SK-N-MC (cell line): ENCODE data around the gene TRPM7.
A peak's percentile ranks its signal among the peaks of the same experiment; 100 is the strongest.

Experiments used
- DNase-seq: peaks from one replicate; pipeline ENCODE4 v3.0.0-alpha.2; 2011; ENCODE audit warnings: low read depth, low spot score
- H3K27ac ChIP-seq: fragments of 200-600 bp; sonication (generic); 2 replicates; pipeline ENCODE4 v1.5.1; 2016; ENCODE audit warnings: mixed run types
- H3K36me3 ChIP-seq: fragments of 200-600 bp; sonication (generic); 2 replicates; pipeline ENCODE4 v1.6.1; 2017; ENCODE audit warnings: antibody characterized with exemption, low read length, mixed read lengths; ENCODE audit not compliant: insufficient read depth
- H3K4me3 ChIP-seq: fragments of 200-600 bp; sonication (generic); 2 replicates; pipeline ENCODE4 v1.5.1; 2016
- H3K9ac ChIP-seq: fragments of 200-600 bp; sonication (generic); 2 replicates; pipeline ENCODE4 v1.8.0; 2017; ENCODE audit warnings: mixed run types, mixed read lengths; ENCODE audit not compliant: insufficient read length
- H3K9me3 ChIP-seq: fragments of 200-600 bp; sonication (generic); 2 replicates; pipeline ENCODE4 v1.6.1; 2017; ENCODE audit warnings: low read depth, mild to moderate bottlenecking, antibody characterized with exemption, low read length, moderate library complexity, mixed read lengths
- EZH2 ChIP-seq: fragments of 200-600 bp; sonication (generic); IDR thresholded peaks from one replicate; pipeline ENCODE4 v1.6.1; 2017; ENCODE audit warnings: antibody characterized with exemption
- FOXP2 ChIP-seq: optimal IDR thresholded peaks from 2 replicates; pipeline ENCODE3; 2011; ENCODE audit warnings: mild to moderate bottlenecking, moderate library complexity; ENCODE audit not compliant: insufficient read depth; ENCODE audit errors: extremely low read length, control extremely low read depth
- POLR2AphosphoS5 ChIP-seq: IDR thresholded peaks from 2 replicates; pipeline ENCODE4 v1.6.1; 2012; ENCODE audit warnings: mild to moderate bottlenecking, low read depth, low read length, borderline replicate concordance

Gene TRPM7

DNA sequence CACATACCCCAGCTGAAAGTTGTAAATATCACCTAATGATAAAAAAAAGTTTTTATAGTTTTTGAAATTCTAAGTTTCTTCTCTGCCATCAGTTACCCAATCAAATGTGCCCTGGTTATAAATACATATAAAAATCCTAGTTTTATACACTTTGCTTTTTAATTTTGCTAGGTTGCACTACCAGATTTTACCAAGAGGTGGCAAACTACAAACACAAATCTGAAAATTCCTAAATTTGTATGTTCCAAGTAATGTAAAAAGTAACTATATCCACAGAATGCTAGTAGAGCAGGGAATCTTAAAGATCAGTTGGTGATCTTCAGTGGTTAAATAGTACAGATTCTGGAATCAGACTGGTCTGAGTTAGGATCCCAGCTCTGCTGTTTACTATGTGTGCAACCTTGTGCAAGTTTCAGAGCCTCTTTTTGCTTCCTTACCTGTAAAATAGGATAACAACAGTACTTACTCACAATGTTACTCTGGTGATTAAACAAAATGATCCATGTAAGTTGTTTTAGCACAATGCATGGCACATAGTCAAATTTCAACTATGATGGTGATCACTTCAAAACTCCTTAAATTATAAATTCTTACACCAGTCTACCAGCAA lies 11.0 kb downstream of the TRPM7 start:
- no peak overlapping the region for H3K9ac ChIP-seq
- no peak for DNase-seq
- no peak for TF ChIP-seq POLR2AphosphoS5
- TF ChIP-seq FOXP2 = no peak
- no peak for TF ChIP-seq EZH2
- H3K4me3 ChIP-seq = no peak overlapping the region
- no peaks in the 10 kb centered on the region for H3K9me3 ChIP-seq
- H3K27ac ChIP-seq = peak overlapping the region; percentile 38; the same call in 1 of the 2 replicates
- peaks cover 19% of the 10 kb centered on the region for H3K36me3 ChIP-seq

DNA sequence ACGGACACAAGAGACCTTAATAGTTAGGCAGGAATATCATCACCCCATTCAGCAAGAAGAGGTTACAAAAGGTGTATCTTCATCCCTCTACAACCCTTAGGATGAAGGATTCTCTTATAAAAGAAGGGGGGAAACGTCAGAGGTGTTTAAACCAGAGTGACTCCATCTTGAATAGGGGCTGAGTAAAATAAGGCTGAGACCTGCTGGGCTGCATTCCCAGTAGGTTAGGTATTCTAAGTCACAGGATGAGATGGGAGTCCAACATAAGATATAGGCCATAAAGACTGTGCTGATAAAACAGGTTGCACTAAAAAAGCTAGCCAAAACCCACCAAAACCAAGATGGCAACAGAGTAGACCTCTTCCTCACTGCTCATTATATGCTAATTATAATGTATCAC lies 16.5 kb downstream of the TRPM7 start:
- no peaks in the 10 kb centered on the region for H3K9me3 ChIP-seq
- H3K9ac ChIP-seq = no peak overlapping the region
- H3K36me3 ChIP-seq = peaks cover 26% of the 10 kb centered on the region

DNA sequence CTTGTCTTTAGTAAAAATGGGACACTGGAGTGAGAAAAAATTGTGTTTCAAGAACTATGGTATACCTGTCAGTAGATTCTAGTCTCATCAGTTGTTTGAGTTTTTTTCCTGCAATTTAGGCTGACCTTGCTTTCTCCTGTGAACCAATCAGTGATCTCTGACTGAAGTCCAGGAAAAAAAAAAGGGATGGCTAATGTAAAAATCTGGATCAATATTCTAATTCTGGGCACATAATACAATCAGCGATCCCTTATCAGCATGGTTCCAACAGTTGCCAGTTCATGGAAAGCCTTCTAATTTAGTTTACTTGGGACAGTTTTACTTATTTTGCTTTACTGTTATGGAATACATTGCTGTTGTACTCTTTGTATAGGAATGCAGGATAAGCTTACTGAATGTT lies 17.0 kb downstream of the TRPM7 start:
- Histone ChIP-seq H3K36me3 (peaks cover 23% of the 10 kb centered on the region), H3K27ac (no peak overlapping the region), H3K9ac (no peak overlapping the region), H3K9me3 (no peaks in the 10 kb centered on the region), H3K4me3 (no peak overlapping the region)
- no peak for TF ChIP-seq FOXP2
- no peak for TF ChIP-seq EZH2
- TF ChIP-seq POLR2AphosphoS5 = no peak
- DNase-seq = no peak

More for the DNA sequence above, 16.5 kb downstream of the TRPM7 start:
- Histone ChIP-seq H3K4me3 (no peak overlapping the region), H3K27ac (no peak overlapping the region)
- DNase-seq = no peak
- TF ChIP-seq EZH2 (no peak), FOXP2 (no peak), POLR2AphosphoS5 (no peak)

DNA sequence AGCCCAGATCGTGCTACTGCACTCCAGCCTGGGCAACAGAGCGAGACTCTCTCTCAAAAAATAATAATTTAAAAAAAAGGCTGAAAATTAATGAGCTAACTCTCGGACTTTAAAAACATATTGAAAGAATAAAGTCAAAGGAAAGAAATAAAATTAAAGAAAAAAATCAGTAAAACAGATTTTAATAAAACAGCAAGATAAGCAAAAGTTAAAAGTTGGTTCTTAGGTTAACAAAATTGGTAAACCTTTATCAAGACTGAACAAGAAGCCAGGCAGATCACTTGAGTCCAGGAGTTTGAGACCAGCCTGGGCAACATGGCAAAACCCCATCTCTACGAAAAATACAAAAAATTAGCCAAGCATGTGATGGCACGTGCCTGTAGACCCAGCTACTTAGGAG lies 20.7 kb downstream of the TRPM7 start:
- no peak overlapping the region for H3K4me3 ChIP-seq
- no peak overlapping the region for H3K9ac ChIP-seq
- TF ChIP-seq FOXP2 = no peak
- no peak for TF ChIP-seq EZH2
- no peak for TF ChIP-seq POLR2AphosphoS5
- H3K27ac ChIP-seq = no peak overlapping the region
- peaks cover 40% of the 10 kb centered on the region for H3K36me3 ChIP-seq
- DNase-seq = no peak
- H3K9me3 ChIP-seq = no peaks in the 10 kb centered on the region

DNA sequence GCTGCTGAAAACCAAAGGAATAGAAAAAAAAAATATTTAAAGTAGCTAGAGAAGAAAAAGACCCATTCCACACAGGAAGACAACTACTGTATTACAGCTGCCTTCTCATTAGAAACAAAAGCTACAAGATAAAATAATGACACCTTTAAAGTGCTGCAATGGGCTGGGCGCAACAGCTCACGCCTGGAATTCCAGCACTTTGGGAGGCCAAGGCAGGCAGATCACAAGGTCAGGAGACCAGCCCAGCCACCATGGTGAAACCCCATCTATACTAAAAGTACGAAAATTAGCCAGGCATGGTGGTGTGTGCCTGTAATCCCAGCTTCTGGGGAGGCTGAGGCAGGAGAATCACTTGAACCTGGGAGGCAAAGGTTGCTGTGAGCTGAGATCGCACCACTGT lies 31.0 kb downstream of the TRPM7 start:
- no peak for DNase-seq
- Histone ChIP-seq H3K4me3 (no peak overlapping the region), H3K27ac (no peak overlapping the region), H3K9ac (no peak overlapping the region), H3K36me3 (peaks cover 69% of the 10 kb centered on the region), H3K9me3 (no peaks in the 10 kb centered on the region)
- TF ChIP-seq FOXP2 = no peak
- TF ChIP-seq EZH2 = no peak
- TF ChIP-seq POLR2AphosphoS5 = no peak

DNA sequence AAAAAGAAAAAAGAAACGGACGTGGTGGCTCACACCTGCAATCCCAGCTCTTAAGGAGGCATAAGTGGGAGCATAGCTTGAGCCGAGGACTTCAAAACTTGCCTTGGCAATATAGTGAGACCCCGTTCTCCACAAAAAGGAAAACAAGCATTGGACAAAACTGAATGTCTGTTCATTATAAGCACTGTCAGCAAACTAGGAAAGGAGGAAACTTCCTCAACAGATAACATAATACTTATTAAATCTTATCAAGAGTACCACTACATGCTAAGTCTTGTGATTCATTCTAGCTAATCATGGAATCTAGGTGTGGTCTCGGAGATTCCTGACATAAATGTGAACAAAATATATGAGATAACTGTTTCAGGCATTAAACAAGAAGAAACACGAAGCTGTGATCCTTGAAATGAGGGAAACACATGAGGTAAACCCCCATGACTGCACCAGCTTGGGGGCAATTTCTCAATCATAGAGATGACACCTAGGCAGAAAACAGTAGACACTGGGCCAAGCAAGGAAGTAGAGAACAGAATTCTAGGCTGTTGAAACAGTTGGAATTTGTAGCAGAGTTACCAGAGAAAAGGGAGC lies 33.3 kb downstream of the TRPM7 start:
- Histone ChIP-seq H3K4me3 (no peak overlapping the region), H3K9ac (no peak overlapping the region), H3K9me3 (no peaks in the 10 kb centered on the region), H3K36me3 (peaks cover 70% of the 10 kb centered on the region), H3K27ac (no peak overlapping the region)
- no peak for DNase-seq
- TF ChIP-seq EZH2 = no peak
- no peak for TF ChIP-seq POLR2AphosphoS5
- no peak for TF ChIP-seq FOXP2

DNA sequence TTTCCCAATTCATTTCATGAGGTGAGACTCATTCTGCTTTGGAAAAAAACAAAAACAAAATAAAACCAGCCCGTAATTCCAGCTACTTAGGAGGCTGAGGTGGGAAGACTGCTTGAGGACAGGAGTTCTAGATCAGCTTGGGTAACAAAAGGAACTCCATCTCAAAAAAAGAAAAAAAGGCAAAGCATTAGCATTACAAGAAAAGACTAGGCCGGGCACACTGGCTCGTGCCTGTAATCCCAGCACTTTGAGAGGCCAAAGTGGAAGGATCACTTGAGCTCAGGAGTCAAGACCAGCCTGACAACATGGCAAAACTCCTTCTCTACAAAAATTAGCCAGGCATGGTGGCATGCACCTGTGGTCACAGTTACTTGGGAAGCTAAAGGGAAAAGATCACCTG lies 33.9 kb downstream of the TRPM7 start:
- TF ChIP-seq POLR2AphosphoS5 (no peak), FOXP2 (no peak), EZH2 (no peak)
- no peak overlapping the region for H3K27ac ChIP-seq
- no peak overlapping the region for H3K4me3 ChIP-seq
- H3K9me3 ChIP-seq = no peaks in the 10 kb centered on the region
- DNase-seq = no peak
- H3K36me3 ChIP-seq = peaks cover 67% of the 10 kb centered on the region
- no peak overlapping the region for H3K9ac ChIP-seq

DNA sequence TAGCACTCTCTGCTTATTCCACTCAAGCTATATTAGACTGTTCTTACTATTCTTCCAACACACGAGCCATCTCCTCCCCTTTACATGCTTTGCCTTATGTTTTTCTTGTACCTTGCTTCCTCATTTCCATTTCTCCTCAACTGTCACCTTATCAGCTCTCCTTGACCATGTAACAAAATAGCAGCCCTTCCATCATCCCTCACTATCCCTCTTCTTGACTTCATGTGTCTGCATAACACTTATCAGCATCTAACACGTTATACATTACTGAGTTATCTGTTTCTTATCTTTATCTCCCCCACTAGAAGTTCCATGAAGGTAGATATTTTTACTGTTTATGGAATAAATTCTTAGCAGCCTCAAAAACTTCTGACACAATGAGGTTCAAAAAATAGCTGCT lies 45.3 kb downstream of the TRPM7 start:
- no peak overlapping the region for H3K27ac ChIP-seq
- no peaks in the 10 kb centered on the region for H3K9me3 ChIP-seq
- TF ChIP-seq POLR2AphosphoS5 (no peak), EZH2 (no peak), FOXP2 (no peak)
- H3K9ac ChIP-seq = no peak overlapping the region
- H3K4me3 ChIP-seq = no peak overlapping the region
- H3K36me3 ChIP-seq = peaks cover 61% of the 10 kb centered on the region
- no peak for DNase-seq

DNA sequence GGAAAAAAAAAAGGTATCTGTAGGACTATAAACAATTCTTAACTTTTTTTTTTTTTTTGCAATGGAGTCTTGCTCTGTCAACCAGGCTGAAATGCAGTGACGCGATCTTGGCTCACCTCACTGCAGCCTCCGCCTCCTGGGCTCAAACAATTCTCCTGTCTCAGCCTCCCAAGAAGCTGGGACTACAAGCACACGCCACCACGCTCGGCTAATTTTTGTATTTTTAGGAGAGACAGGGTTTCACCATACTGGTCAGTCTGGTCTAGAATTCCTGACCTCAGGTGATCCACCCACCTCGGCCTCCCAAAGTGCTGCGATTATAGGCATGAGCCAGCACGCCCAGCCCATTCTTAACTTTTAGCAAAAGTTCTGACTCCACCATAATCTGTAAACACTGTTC lies 50.5 kb downstream of the TRPM7 start:
- Histone ChIP-seq H3K36me3 (peaks cover 57% of the 10 kb centered on the region), H3K4me3 (no peak overlapping the region), H3K27ac (no peak overlapping the region), H3K9me3 (no peaks in the 10 kb centered on the region), H3K9ac (no peak overlapping the region)
- DNase-seq = no peak
- TF ChIP-seq FOXP2 (no peak), EZH2 (no peak), POLR2AphosphoS5 (no peak)
